Testis (tissue), 3 donors: ENCODE data around the gene SPEF2. TPM values are rescaled to one million over a fixed set of nuclear protein-coding genes. Genes with fewer than 3 reads are reported as not detected.
"Not testable (repeated sequence)": the region's sequence is repeated elsewhere in the genome, so short reads cannot be mapped to it uniquely, and the experiment has no call there.

Source experiments
- DNase-seq: peaks from one replicate; pipeline ENCODE4 v3.0.0-alpha.2; 2019
- H3K27ac ChIP-seq, 2 donors: fragments of 200-600 bp; sonication (generic); one replicate each; pipeline ENCODE4 v1.5.1; 2019
- H3K27me3 ChIP-seq: fragments of 200-600 bp; sonication (generic); one replicate; pipeline ENCODE4 v1.5.1; 2019
- H3K36me3 ChIP-seq: fragments of 200-600 bp; sonication (generic); one replicate; pipeline ENCODE4 v1.5.1; 2017; ENCODE audit warnings: low read depth; ENCODE audit errors: missing control alignments
- H3K4me1 ChIP-seq: fragments of 200-600 bp; sonication (generic); one replicate; pipeline ENCODE4 v1.5.1; 2019
- H3K4me3 ChIP-seq, 2 donors: fragments of 200-600 bp; sonication (generic); one replicate each; pipeline ENCODE4 v1.5.1; 2017 to 2019
- H3K9me3 ChIP-seq: fragments of 200-600 bp; sonication (generic); one replicate; pipeline ENCODE4 v1.5.1; 2017
- CTCF ChIP-seq, 3 experiments: fragments of 450-650 bp in 2 of 3; fragments of 200-600 bp in 1 of 3; sonication (generic) in 1 of 3; IDR thresholded peaks; one replicate each; pipeline ENCODE4 v1.5.1; 2016 to 2019; ENCODE audit warnings: antibody characterized with exemption in 3 of 3, mild to moderate bottlenecking in 2 of 3, moderate library complexity in 1 of 3
- POLR2A ChIP-seq: fragments of 450-650 bp; IDR thresholded peaks from one replicate; pipeline ENCODE4 v1.6.1; 2017; ENCODE audit warnings: antibody characterized with exemption, mild to moderate bottlenecking, moderate library complexity
- WGBS, 2 donors: methylation state at CpG; one replicate each; pipeline ENCODE4 v1.1.5; 2018; 5-methylcytosine and 5-hydroxymethylcytosine counted together
- intact Hi-C: fragments of 100-400 bp; cut with DNase I; formaldehyde crosslinking; loops from one replicate; pipeline ENCODE4 v1.15.1; 2023; ENCODE audit warnings: low total_unique reads
- polyA plus RNA-seq: library from polyadenylated mRNA; stranded (reverse); fragments of 350-450 nt; fragmentation: Illumina TruSeq; extraction: RNeasy Lipid Tissue Mini Kit (QIAGEN cat#74804); gene quantifications from one replicate; pipeline ENCODE4 v1.2.3, GENCODE V29; 2014; ENCODE audit warnings: low read depth, low replicate concordance; ENCODE audit not compliant: insufficient read depth
- total RNA-seq, 2 donors: library from RNA; depleted of rRNA; stranded (reverse); fragments of >200 nt; gene quantifications; one replicate each; pipeline ENCODE4 v1.2.3, GENCODE V29; 2016

The SPEF2 gene
- total and polyA plus RNA-seq, 3 donors from 2014 or later, result 15.9 to 22.7 (median 17.8) TPM

DNA sequence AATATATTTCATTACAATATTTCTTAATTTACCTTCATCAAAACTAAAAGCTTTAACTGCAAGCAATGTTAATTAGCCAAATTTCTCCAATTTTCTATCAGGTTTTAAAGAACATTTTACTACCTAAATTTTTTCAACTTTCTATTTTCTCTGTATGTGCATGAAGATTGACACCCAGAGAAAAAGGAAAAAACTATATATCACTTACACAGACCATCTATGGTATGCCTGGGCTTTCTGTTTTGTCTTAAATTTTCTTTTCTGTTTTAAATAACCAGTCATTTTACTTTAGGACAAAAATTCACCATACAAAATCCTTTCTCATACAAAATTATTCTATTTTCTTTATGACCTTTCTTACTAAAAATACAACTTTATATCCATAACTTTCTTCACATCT lies 225.2 kb downstream of the SPEF2 start:
- Histone ChIP-seq H3K27ac (no peak overlapping the region), H3K9me3 (no peaks in the 10 kb centered on the region), H3K4me1 (no peaks in the 10 kb centered on the region), H3K27me3 (no peaks in the 10 kb centered on the region), H3K4me3 (no peak overlapping the region), H3K36me3 (no peaks in the 10 kb centered on the region)
- intact Hi-C loops, result no loop called here
- TF ChIP-seq POLR2A, result no peak
- TF ChIP-seq CTCF (IDR thresholded peaks at IDR 0.05), result no peak
- DNase-seq, result no peak

GRCh38 chr5:35845508-35845907 lies 227.8 kb downstream of the SPEF2 start:
- not testable (repeated sequence) for H3K9me3 ChIP-seq

GRCh38 chr5:35847491-35847890 lies 229.8 kb downstream of the SPEF2 start:
- H3K4me3 ChIP-seq, result no peak overlapping the region
- intact Hi-C loops, result no loop called here
- TF ChIP-seq CTCF (IDR thresholded peaks at IDR 0.05), result no peak
- no peak for TF ChIP-seq POLR2A
- peaks cover 9% of the 10 kb centered on the region for H3K4me1 ChIP-seq
- H3K27ac ChIP-seq, result no peak overlapping the region
- DNase-seq, result no peak
- H3K36me3 ChIP-seq, result no peaks in the 10 kb centered on the region
- no peaks in the 10 kb centered on the region for H3K9me3 ChIP-seq
- H3K27me3 ChIP-seq, result no peaks in the 10 kb centered on the region

More at GRCh38 chr5:35845508-35845907, 227.8 kb downstream of the SPEF2 start:
- DNase-seq, H3K27ac ChIP-seq, H3K27me3 ChIP-seq, intact Hi-C loops, H3K4me3 ChIP-seq, H3K36me3 ChIP-seq, H3K4me1 ChIP-seq: not testable (repeated sequence)
- 88 to 90% methylated on average over 2 of the region's 2 CpGs for WGBS, 2 donors

DNA sequence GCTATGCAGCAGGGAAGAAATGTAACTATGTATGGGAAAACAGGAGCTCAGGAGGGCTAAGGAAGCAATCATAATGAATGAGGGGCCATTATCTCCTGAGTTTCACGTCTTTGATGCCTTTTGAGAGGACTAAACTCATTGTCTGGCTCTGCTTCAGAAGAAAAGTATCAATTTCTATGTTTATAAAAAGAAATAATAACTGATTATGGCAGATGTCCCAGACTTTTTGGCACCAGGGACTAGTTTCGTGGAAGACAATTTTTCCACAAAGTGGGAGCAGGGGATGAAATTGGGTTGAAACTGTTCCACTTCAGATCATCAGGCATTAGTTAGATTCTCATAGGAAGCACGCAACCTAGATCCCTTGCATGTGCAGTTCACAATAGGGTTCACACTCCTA lies 230.3 kb downstream of the SPEF2 start:
- intact Hi-C loops, result no loop called here
- Histone ChIP-seq H3K9me3 (no peaks in the 10 kb centered on the region), H3K36me3 (no peaks in the 10 kb centered on the region), H3K27me3 (no peaks in the 10 kb centered on the region), H3K27ac (no peak overlapping the region), H3K4me1 (peaks cover 13% of the 10 kb centered on the region), H3K4me3 (no peak overlapping the region)
- DNase-seq, result no peak
- 38 to 46% methylated on average over 3 of the region's 3 CpGs for WGBS, 2 donors
- TF ChIP-seq CTCF (IDR thresholded peaks at IDR 0.05), result no peak
- TF ChIP-seq POLR2A, result no peak

DNA sequence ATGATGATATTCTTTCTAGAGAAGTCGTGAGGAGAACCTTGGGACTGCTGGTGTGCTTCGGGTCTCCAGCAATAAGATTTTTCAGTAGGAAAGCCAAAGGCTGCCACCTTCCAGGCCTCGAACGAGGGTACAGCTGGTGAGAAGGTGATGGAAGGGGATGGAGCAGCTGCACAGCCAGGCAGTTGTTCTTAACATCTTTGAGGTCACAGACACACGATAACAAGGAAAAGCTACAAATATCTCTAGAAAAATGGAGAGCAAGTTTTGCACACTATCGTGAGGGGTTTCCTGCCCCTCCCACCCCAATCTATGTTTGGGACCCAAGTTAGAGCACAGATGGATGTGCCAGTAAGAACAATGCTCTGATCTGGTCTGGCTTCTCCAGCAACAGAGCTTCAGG lies 232.2 kb downstream of the SPEF2 start:
- no peak overlapping the region for H3K4me3 ChIP-seq
- TF ChIP-seq POLR2A (no peak), CTCF (IDR thresholded peaks at IDR 0.05) (no peak)
- intact Hi-C loops, result no loop called here
- WGBS, 2 donors, result 70 to 80% methylated on average over 6 of the region's 6 CpGs
- H3K27me3 ChIP-seq, result no peaks in the 10 kb centered on the region
- H3K36me3 ChIP-seq, result no peaks in the 10 kb centered on the region
- H3K9me3 ChIP-seq, result no peaks in the 10 kb centered on the region
- no peak for DNase-seq
- peaks cover 29% of the 10 kb centered on the region for H3K4me1 ChIP-seq
- no peak overlapping the region for H3K27ac ChIP-seq
